Kidney (tissue), 14 donors: Measurements from ENCODE around the gene KIAA0825. TPM values are rescaled to one million over a fixed set of nuclear protein-coding genes. Genes with fewer than 3 reads are reported as not detected.

Experiments used
- DNase-seq, 5 donors: peaks; one replicate each; pipeline ENCODE4 v3.0.0-alpha.2; 2013 to 2020
- FAIRE-seq: peaks from 2 replicates; lab custom pipeline; 2012; peaks lifted over from hg19 to GRCh38; lab: Jason Lieb, UNC
- H3K27ac ChIP-seq, 2 donors: one replicate each; pipeline ENCODE4 v1.7.0; 2013; ENCODE audit warnings: low read depth in 2 of 2, low read length in 2 of 2, inconsistent platforms in 1 of 2
- H3K27me3 ChIP-seq: one replicate; pipeline ENCODE4 v1.7.1; 2013; ENCODE audit warnings: low read length, inconsistent platforms; ENCODE audit not compliant: control insufficient read depth, insufficient read depth
- H3K36me3 ChIP-seq, 3 donors: one replicate each; pipeline versions ENCODE4 v1.7.0 to v1.7.1; 2013; ENCODE audit warnings: low read length in 3 of 3, control low read depth in 1 of 3, inconsistent platforms in 1 of 3; ENCODE audit not compliant: insufficient read depth in 3 of 3, control insufficient read depth in 2 of 3
- H3K4me1 ChIP-seq, 3 donors: one replicate each; pipeline versions ENCODE4 v1.7.0 to v1.7.1; 2013; ENCODE audit warnings: low read length in 3 of 3, inconsistent platforms in 1 of 3, low read depth in 1 of 3; ENCODE audit not compliant: control insufficient read depth in 2 of 3, insufficient read depth in 2 of 3
- H3K4me3 ChIP-seq, 3 donors: one replicate each; pipeline versions ENCODE4 v1.7.0 to v1.8.1; 2013; ENCODE audit warnings: low read length in 3 of 3, control low read depth in 1 of 3, inconsistent platforms in 1 of 3
- H3K9ac ChIP-seq, 3 donors: one replicate each; pipeline versions ENCODE4 v1.7.0 to v1.7.1; 2013; ENCODE audit warnings: low read length in 3 of 3, control low read depth in 1 of 3, inconsistent platforms in 1 of 3
- H3K9me3 ChIP-seq, 3 donors: one replicate each; pipeline versions ENCODE4 v1.7.0 to v1.7.1; 2013; ENCODE audit warnings: low read length in 3 of 3, control low read depth in 1 of 3, inconsistent platforms in 1 of 3; ENCODE audit not compliant: control insufficient read depth in 2 of 3, insufficient read depth in 1 of 3
- CTCF ChIP-seq: IDR thresholded peaks from 3 replicates; pipeline ENCODE4 v1.5.1; 2012; ENCODE audit warnings: mild to moderate bottlenecking, moderate library complexity, borderline replicate concordance; ENCODE audit not compliant: insufficient read depth; ENCODE audit errors: extremely low read depth
- intact Hi-C: fragments of 100-400 bp; cut with DNase I; formaldehyde crosslinking; loops from one replicate; pipeline ENCODE4 v1.11.1; 2022
- polyA plus RNA-seq: library from polyadenylated mRNA; stranded (reverse); fragments of 350-450 nt; fragmentation: Illumina TruSeq; extraction: RNeasy Lipid Tissue Mini Kit (QIAGEN cat#74804); gene quantifications from one replicate; pipeline ENCODE4 v1.2.3, GENCODE V29; 2014; ENCODE audit warnings: low read depth, low replicate concordance; ENCODE audit not compliant: insufficient read depth
- total RNA-seq: library from RNA; stranded (reverse); fragmentation: NEBNext Ultra II Directional; extraction: Animal tissue kit (Norgen Biotek cat#: 25700); gene quantifications from one replicate; pipeline ENCODE4 v1.2.1, GENCODE V29; 2021
- donor health status: control.
- donor health status: control.
- donor health status: control.
- donor health status: control.
- donor health status: control.
- donor health status: DM: yes; HTN: yes; CAD: no.
- donor health status: Normal renal cell carcinoma (clear cell type).

Gene KIAA0825
- total and polyA plus RNA-seq, 2 donors from 2014 or later, result 0.80 to 5.4 TPM

DNA sequence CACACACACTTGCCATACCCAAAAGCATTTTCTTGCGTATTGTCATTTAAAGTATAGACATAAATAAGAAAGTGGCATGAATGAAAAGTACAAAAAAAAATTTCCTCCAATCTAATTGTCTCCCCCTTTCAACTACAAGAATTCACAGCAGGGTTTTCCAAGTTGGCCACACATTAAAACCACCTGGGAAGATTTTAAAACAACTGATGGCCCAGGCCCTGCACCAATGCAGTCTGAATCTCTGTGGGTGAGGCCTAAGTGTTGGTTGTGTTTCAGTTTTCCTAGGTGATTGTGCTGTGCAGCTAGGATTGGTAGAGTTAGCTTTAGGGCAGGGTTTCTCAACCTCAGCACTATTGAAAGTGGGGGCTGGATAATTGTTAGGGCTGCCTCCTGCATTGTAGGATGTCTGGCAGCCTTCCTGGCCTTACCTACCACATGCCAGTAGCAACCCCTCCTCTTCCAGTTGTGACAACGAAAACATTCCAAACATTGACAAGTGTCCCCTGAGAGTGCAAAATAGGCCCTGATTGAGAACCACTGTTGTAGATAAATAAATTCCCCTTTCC lies 337.1 kb downstream of the KIAA0825 start:
- no peaks in the 10 kb centered on the region for H3K27me3 ChIP-seq
- no peak overlapping the region for H3K9ac ChIP-seq
- no peak for TF ChIP-seq CTCF
- no peaks in the 10 kb centered on the region for H3K4me1 ChIP-seq
- FAIRE-seq, result no peak
- no peak overlapping the region for H3K4me3 ChIP-seq
- intact Hi-C loops, result no loop called here
- H3K27ac ChIP-seq, result no peak overlapping the region
- no peak for DNase-seq
- H3K9me3 ChIP-seq, result no peaks in the 10 kb centered on the region
- no peaks in the 10 kb centered on the region for H3K36me3 ChIP-seq

GRCh38 chr5:94276751-94277150 lies 341.7 kb downstream of the KIAA0825 start:
- intact Hi-C loops, result no loop called here
- TF ChIP-seq CTCF, result no peak

DNA sequence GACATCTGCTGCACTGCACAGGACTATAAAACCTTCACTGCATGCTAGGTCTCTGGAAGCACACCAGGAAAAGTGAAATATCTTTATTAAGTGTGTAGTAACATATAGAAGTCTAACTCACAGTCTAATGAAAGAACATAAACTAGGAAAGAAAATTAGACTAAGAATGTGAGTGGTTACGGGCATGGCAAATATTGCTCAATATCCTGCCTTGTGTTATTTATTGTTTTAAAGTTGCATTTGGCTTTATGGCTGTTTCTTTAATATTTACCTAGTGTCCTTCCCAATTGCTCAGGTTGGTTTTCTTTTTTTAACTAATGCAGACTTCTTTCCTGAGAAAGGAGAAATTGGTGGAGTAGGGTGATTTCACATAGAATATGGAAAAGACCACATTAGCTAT lies 342.4 kb downstream of the KIAA0825 start:
- Histone ChIP-seq H3K4me1 (no peaks in the 10 kb centered on the region), H3K27me3 (no peaks in the 10 kb centered on the region), H3K27ac (no peak overlapping the region), H3K36me3 (no peaks in the 10 kb centered on the region), H3K4me3 (no peak overlapping the region), H3K9ac (no peak overlapping the region), H3K9me3 (no peaks in the 10 kb centered on the region)
- intact Hi-C loops, result no loop called here
- TF ChIP-seq CTCF, result no peak
- DNase-seq (no peak), FAIRE-seq (no peak)

More at GRCh38 chr5:94276751-94277150, 341.7 kb downstream of the KIAA0825 start:
- DNase-seq (no peak), FAIRE-seq (no peak)
- Histone ChIP-seq H3K9me3 (no peaks in the 10 kb centered on the region), H3K9ac (no peak overlapping the region), H3K4me3 (no peak overlapping the region), H3K27ac (no peak overlapping the region), H3K27me3 (no peaks in the 10 kb centered on the region), H3K36me3 (no peaks in the 10 kb centered on the region), H3K4me1 (no peaks in the 10 kb centered on the region)

GRCh38 chr5:94274707-94275106 lies 343.7 kb downstream of the KIAA0825 start:
- DNase-seq, result no peak
- no peaks in the 10 kb centered on the region for H3K36me3 ChIP-seq
- no peaks in the 10 kb centered on the region for H3K27me3 ChIP-seq
- H3K27ac ChIP-seq, result no peak overlapping the region
- no peak for TF ChIP-seq CTCF
- no peak for FAIRE-seq
- no peak overlapping the region for H3K4me3 ChIP-seq
- no peak overlapping the region for H3K9ac ChIP-seq
- intact Hi-C loops, result no loop called here
- peaks cover 0 to 6% (median 0%) of the 10 kb centered on the region in 3 donors for H3K9me3 ChIP-seq
- H3K4me1 ChIP-seq, result no peaks in the 10 kb centered on the region
